ENCODE measurements around the gene CCT6A. TPM values are rescaled to one million over a fixed set of nuclear protein-coding genes. Genes with fewer than 3 reads are reported as not detected.
"Not testable (repeated sequence)": the region's sequence is repeated elsewhere in the genome, so short reads cannot be mapped to it uniquely, and the experiment has no call there.

CCT6A gene
- total RNA-seq, 1 experiment from 2014 or later = 222 TPM

DNA sequence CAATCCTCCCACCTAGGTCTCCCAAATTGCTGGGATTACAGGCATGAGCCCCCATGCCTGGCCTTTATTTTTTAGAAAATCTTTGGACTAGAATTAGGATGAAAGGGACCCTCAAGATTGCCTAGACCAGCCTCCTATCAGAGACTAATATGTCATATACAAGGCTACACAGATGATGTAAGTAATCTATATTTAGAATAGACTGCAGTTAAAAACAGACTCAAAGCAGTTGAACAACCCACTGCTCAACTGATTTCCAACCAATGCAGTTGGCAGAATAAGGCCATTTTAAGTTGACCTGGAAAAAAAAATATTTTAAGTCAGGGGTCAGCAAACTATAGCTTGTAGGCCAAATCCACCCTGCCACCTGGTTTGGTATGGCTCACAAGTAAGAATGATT is 28.1 kb upstream of the CCT6A start:
- no peak for DNase-seq (ENCODE audit: unreplicated experiment)
- Mint-ChIP-seq H3K36me3 (ENCODE audit: insufficient read depth, unreplicated experiment) (peaks cover 81% of the 10 kb centered on the region), H3K4me3 (ENCODE audit: unreplicated experiment) (no peak overlapping the region), H3K27me3 (ENCODE audit: insufficient read depth, unreplicated experiment) (no peaks in the 10 kb centered on the region), H3K9me3 (ENCODE audit: unreplicated experiment) (no peaks in the 10 kb centered on the region), H3K27ac (ENCODE audit: low read depth, unreplicated experiment) (no peak overlapping the region), H3K4me1 (ENCODE audit: insufficient read depth, unreplicated experiment) (peaks cover 6% of the 10 kb centered on the region)
- ChIA-PET CTCF (interaction anchor here (0.6 kb wide), 1 partner anchor 702 kb away, joined by 4 read pairs; no protein-coding TSS in a partner anchor), POLR2A (interaction anchor here (0.7 to 1.5 kb wide), 3 partner anchors 14 to 41 kb away, joined by 3 read pairs; partner anchors contain the start of gene SUMF2)
- intact Hi-C loops (cut with micrococcal nuclease) = no loop called here
- no TSS peak for BruUV-seq (replicated peaks)
- TF ChIP-seq, protein P1, sequence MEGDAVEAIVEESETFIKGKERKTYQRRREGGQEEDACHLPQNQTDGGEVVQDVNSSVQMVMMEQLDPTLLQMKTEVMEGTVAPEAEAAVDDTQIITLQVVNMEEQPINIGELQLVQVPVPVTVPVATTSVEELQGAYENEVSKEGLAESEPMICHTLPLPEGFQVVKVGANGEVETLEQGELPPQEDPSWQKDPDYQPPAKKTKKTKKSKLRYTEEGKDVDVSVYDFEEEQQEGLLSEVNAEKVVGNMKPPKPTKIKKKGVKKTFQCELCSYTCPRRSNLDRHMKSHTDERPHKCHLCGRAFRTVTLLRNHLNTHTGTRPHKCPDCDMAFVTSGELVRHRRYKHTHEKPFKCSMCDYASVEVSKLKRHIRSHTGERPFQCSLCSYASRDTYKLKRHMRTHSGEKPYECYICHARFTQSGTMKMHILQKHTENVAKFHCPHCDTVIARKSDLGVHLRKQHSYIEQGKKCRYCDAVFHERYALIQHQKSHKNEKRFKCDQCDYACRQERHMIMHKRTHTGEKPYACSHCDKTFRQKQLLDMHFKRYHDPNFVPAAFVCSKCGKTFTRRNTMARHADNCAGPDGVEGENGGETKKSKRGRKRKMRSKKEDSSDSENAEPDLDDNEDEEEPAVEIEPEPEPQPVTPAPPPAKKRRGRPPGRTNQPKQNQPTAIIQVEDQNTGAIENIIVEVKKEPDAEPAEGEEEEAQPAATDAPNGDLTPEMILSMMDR (IDR thresholded peaks at IDR 0.05; ENCODE audit: unreplicated experiment) = no peak

DNA sequence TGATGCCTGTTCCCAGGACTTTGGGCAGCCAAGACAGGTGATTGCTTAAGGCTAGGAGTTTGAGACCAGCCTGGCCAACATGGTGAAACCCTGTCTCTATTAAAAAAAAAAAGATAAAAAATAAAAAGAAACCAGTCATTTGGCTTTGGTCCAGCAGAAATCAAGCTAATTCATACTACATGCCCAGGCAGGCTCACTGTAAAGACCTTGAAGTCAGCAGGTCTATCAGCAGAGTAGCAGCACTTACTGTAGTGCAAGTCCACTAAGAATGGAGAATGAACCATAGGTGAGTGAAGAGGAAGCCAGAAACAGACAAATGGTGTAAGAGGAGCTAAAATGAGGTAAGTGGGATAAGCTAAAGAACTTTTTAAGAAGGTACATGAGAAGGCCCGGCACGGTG is 25.0 kb upstream of the CCT6A start:
- Mint-ChIP-seq H3K36me3 (ENCODE audit: insufficient read depth, unreplicated experiment) (peaks cover 81% of the 10 kb centered on the region), H3K27me3 (ENCODE audit: insufficient read depth, unreplicated experiment) (no peaks in the 10 kb centered on the region), H3K9me3 (ENCODE audit: unreplicated experiment) (no peaks in the 10 kb centered on the region), H3K4me3 (ENCODE audit: unreplicated experiment) (peak overlapping the region; percentile 26), H3K4me1 (ENCODE audit: insufficient read depth, unreplicated experiment) (peaks cover 6% of the 10 kb centered on the region), H3K27ac (ENCODE audit: low read depth, unreplicated experiment) (peak overlapping the region; percentile 81)
- TF ChIP-seq, protein P1 (IDR thresholded peaks at IDR 0.05; ENCODE audit: unreplicated experiment) = no peak
- BruUV-seq (replicated peaks) = no TSS peak
- intact Hi-C loops (cut with micrococcal nuclease) = no loop called here
- ChIA-PET CTCF (interaction anchor here (0.5 to 1.4 kb wide), 9 partner anchors 13 to 774 kb away, joined by 3 to 6 read pairs (median 5); partner anchors contain the start of genes CCT6A and PSPH), POLR2A (interaction anchor here (0.6 to 2.2 kb wide), 8 partner anchors 9 to 402 kb away, joined by 3 to 11 read pairs (median 4); partner anchors contain the start of genes CCT6A and PSPH)
- peak; percentile 73 for DNase-seq (ENCODE audit: unreplicated experiment)

DNA sequence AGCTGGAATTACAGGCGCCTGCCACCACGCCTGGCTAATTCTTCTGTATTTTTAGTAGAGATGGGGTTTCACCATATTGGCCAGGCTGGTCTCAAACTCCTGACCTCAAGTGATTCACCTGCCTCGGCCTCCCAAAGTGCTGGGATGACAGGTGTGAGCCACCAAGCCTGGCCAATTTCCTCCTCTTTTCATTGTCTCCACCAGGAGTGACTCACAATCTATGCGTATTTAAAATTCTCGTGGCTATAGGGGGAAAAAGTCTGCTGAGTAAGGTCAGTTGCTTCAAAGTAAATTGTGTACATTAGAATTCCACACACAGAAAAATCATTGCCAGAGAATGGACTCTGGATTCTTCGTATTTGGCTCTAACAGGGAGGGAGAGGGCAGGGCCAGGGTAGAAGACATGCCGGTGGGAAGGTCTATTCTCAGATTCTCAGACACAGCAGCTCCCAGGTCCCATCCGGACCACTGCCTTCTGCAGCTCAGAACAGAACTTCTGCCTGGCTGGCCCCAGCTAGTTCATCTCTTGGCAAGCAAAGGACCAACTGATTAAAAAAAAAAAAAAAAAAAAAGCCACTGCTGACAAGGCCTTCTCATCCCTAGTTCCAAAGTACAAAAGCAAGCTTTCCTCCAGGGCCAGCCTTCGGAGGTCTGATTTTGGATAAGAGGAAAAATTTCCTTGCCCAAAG is 22.5 kb upstream of the CCT6A start:
- POLR2A ChIA-PET = interaction anchor here (1.1 to 1.2 kb wide), 2 partner anchors 22 to 29 kb away, joined by 5 to 7 read pairs; partner anchors contain the start of genes CCT6A and PSPH
- H3K36me3 Mint-ChIP-seq (ENCODE audit: insufficient read depth, unreplicated experiment) = peaks cover 83% of the 10 kb centered on the region
- intact Hi-C loops (cut with micrococcal nuclease) = no loop called here

DNA sequence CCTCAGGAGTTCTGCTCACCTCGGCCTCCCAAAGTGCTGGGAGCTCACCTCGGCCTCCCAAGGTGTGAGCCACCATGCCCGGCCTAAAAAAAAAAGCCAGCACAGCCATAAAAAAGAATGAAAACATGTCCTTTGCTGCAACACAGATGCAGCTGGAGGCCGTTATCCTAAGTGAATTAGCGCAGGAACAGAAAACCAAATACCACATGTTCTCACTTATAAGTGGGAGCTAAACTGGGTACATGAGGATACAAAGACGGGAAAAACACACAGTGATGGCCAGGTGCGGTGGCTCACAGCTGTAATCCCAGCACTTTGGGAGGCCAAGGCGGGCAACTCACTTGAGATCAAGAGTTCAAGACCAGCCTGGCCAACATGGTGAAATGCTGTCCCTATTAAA is 21.2 kb upstream of the CCT6A start:
- Mint-ChIP-seq H3K4me1 (ENCODE audit: insufficient read depth, unreplicated experiment) (peaks cover 14% of the 10 kb centered on the region), H3K4me3 (ENCODE audit: unreplicated experiment) (no peak overlapping the region), H3K9me3 (ENCODE audit: unreplicated experiment) (no peaks in the 10 kb centered on the region), H3K36me3 (ENCODE audit: insufficient read depth, unreplicated experiment) (peaks cover 76% of the 10 kb centered on the region), H3K27me3 (ENCODE audit: insufficient read depth, unreplicated experiment) (no peaks in the 10 kb centered on the region), H3K27ac (ENCODE audit: low read depth, unreplicated experiment) (no peak overlapping the region)
- CTCF ChIA-PET = interaction anchor here (0.6 to 1.4 kb wide), 2 partner anchors 17 to 66 kb away, joined by 3 read pairs; no protein-coding TSS in a partner anchor
- intact Hi-C loops (cut with micrococcal nuclease) = no loop called here
- DNase-seq (ENCODE audit: unreplicated experiment) = no peak
- TF ChIP-seq, protein P1 (IDR thresholded peaks at IDR 0.05; ENCODE audit: unreplicated experiment) = no peak
- POLR2A ChIA-PET = interaction anchor here (1.2 kb wide), 1 partner anchor 20 kb away, joined by 5 read pairs; no protein-coding TSS in a partner anchor
- BruUV-seq (replicated peaks) = no TSS peak

More for the DNA sequence above, 22.5 kb upstream of the CCT6A start:
- CTCF ChIA-PET = interaction anchor here (0.6 to 1.4 kb wide), 4 partner anchors 13 to 74 kb away, joined by 3 to 5 read pairs (median 4); no protein-coding TSS in a partner anchor
- DNase-seq (ENCODE audit: unreplicated experiment) = no peak
- peaks cover 14% of the 10 kb centered on the region for H3K4me1 Mint-ChIP-seq (ENCODE audit: insufficient read depth, unreplicated experiment)
- no peak overlapping the region for H3K27ac Mint-ChIP-seq (ENCODE audit: low read depth, unreplicated experiment)
- H3K9me3 Mint-ChIP-seq (ENCODE audit: unreplicated experiment) = no peaks in the 10 kb centered on the region
- TF ChIP-seq, protein P1 (IDR thresholded peaks at IDR 0.05; ENCODE audit: unreplicated experiment) = no peak
- H3K4me3 Mint-ChIP-seq (ENCODE audit: unreplicated experiment) = no peak overlapping the region
- no TSS peak for BruUV-seq (replicated peaks)
- H3K27me3 Mint-ChIP-seq (ENCODE audit: insufficient read depth, unreplicated experiment) = no peaks in the 10 kb centered on the region

DNA sequence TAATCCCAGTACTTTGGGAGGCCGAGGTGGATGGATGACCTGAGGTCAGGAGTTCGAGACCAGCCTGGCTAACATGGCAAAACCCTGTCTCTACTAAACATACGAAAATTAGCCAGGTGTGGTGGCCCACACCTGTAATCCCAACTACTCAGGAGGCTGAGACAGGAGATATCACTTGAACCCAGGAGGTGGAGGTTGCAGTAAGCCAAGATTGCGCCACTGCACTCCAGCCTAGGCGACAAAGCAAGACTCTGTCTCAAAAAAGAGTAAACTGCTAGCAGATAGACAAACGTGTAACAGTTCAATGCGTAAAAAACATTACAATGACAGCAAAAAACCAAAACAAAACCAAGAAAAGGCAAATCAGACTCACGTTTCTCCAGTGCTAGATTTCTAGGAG is 20.0 kb upstream of the CCT6A start:
- H3K4me3 Mint-ChIP-seq (ENCODE audit: unreplicated experiment) = peak overlapping the region; percentile 54
- DNase-seq (ENCODE audit: unreplicated experiment); H3K9me3 Mint-ChIP-seq (ENCODE audit: unreplicated experiment); H3K27me3 Mint-ChIP-seq (ENCODE audit: insufficient read depth, unreplicated experiment); intact Hi-C loops (cut with micrococcal nuclease); BruUV-seq (replicated peaks): not testable (repeated sequence)
- H3K36me3 Mint-ChIP-seq (ENCODE audit: insufficient read depth, unreplicated experiment) = peaks cover 65% of the 10 kb centered on the region
- ChIA-PET POLR2A (interaction anchor here (1.1 kb wide), 1 partner anchor 24 kb away, joined by 3 read pairs; no protein-coding TSS in a partner anchor), CTCF (interaction anchor here (0.8 kb wide), 1 partner anchor 24 kb away, joined by 5 read pairs; no protein-coding TSS in a partner anchor)
- peaks cover 12% of the 10 kb centered on the region for H3K4me1 Mint-ChIP-seq (ENCODE audit: insufficient read depth, unreplicated experiment)
- H3K27ac Mint-ChIP-seq (ENCODE audit: low read depth, unreplicated experiment) = peak overlapping the region; percentile 55

DNA sequence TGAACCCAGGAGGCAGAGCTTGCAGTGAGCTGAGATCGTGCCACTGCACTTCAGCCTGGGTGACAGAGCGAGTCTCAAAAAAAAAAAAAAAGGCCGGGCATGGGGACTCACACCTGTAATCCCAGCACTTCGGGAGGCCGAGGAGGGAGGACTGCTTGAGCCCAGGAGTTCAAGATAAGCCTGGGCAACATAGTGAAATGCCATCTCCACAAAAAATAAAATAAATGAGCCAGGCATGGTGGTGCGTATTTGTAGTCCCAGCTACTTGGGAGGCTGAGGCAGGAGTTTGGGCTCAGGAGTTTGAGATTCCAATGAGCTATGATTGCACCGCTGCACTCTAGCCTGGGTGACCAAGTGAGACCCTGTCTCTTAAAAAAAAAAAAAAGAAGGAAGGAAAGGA is 19.0 kb upstream of the CCT6A start:
- H3K27me3 Mint-ChIP-seq (ENCODE audit: insufficient read depth, unreplicated experiment); H3K9me3 Mint-ChIP-seq (ENCODE audit: unreplicated experiment); DNase-seq (ENCODE audit: unreplicated experiment); H3K4me1 Mint-ChIP-seq (ENCODE audit: insufficient read depth, unreplicated experiment); BruUV-seq (replicated peaks); intact Hi-C loops (cut with micrococcal nuclease): not testable (repeated sequence)
- ChIA-PET CTCF (interaction anchor here (0.9 kb wide), 1 partner anchor 27 kb away, joined by 3 read pairs; no protein-coding TSS in a partner anchor), POLR2A (interaction anchor here (1.8 to 4.3 kb wide), 2 partner anchors 19 to 23 kb away, joined by 11 to 41 read pairs; partner anchors contain the start of genes CCT6A and PSPH)
- peak overlapping the region; percentile 55 for H3K27ac Mint-ChIP-seq (ENCODE audit: low read depth, unreplicated experiment)
- H3K4me3 Mint-ChIP-seq (ENCODE audit: unreplicated experiment) = peak overlapping the region; percentile 54
- peaks cover 54% of the 10 kb centered on the region for H3K36me3 Mint-ChIP-seq (ENCODE audit: insufficient read depth, unreplicated experiment)
